ENCODE data around the gene HNRNPUL1. TPM values are rescaled to one million over a fixed set of nuclear protein-coding genes. Genes with fewer than 3 reads are reported as not detected.
A peak's percentile ranks its signal among the peaks of the same experiment; 100 is the strongest.

The HNRNPUL1 gene
- total and polyA plus RNA-seq, 10 of the 15 experiments (the other 5 are each of a cell fraction or from before 2014, with no cell fraction given), result 11.1 to 276 (median 117) TPM

- no peak for TF ChIP-seq TCF12 (IDR thresholded peaks at IDR 0.05; ENCODE audit: low read depth, low read length)
- TF ChIP-seq EGR1 (IDR thresholded peaks at IDR 0.05; ENCODE audit: borderline replicate concordance in 1 of 2, low read depth in 2 of 2, low read length in 2 of 2), result no peak
- no peak for TF ChIP-seq GATAD2B (conservative IDR thresholded peaks at IDR 0.05; ENCODE audit: low read depth)
- no peak for TF ChIP-seq ATF7 (IDR thresholded peaks at IDR 0.05; ENCODE audit: low read depth)
- no peak for TF ChIP-seq TCF3 (IDR thresholded peaks at IDR 0.05; ENCODE audit: borderline replicate concordance, insufficient read depth, low read depth, low read length)
- no peak for TF ChIP-seq STAT3 (IDR thresholded peaks at IDR 0.05; ENCODE audit: low read depth, low read length)
- no TSS peak for BruUV-seq (replicated peaks)
- Histone ChIP-seq H3K27ac (ENCODE audit: control insufficient read depth, insufficient read depth) (no peak overlapping the region), H3K9me3 (replicated peaks; ENCODE audit: control insufficient read depth, insufficient read depth, low read length) (no peaks in the 10 kb centered on the region), H3K27me3 (replicated peaks in 1 of 2; ENCODE audit: control insufficient read depth in 2 of 2, insufficient read depth in 2 of 2, low read length in 1 of 2) (peaks cover 0 to 4% of the 10 kb centered on the region in 2 experiments; a peak in 2 of 4 replicates), H3K4me1 (ENCODE audit: control insufficient read depth, insufficient read depth, low read length) (no peaks in the 10 kb centered on the region), H3K4me3 (no peak overlapping the region), H2AFZ (ENCODE audit: control insufficient read depth, low read depth, low read length) (no peak overlapping the region), H3K4me2 (ENCODE audit: control insufficient read depth, insufficient read depth) (no peak overlapping the region), H3K36me3 (ENCODE audit: control insufficient read depth in 2 of 2, insufficient read depth in 2 of 2, low read length in 1 of 2) (no peaks in the 10 kb centered on the region), H3K9ac (ENCODE audit: control insufficient read depth, insufficient read depth, low read length) (no peak overlapping the region), H3K79me2 (ENCODE audit: control insufficient read depth, insufficient read depth, low read length) (no peaks in the 10 kb centered on the region), H4K20me1 (ENCODE audit: control insufficient read depth, insufficient read depth) (no peaks in the 10 kb centered on the region)
- FAIRE-seq (no peak), DNase-seq (ENCODE audit: low read depth, low spot score) (no peak), ATAC-seq (no peak)
- POLR2A ChIA-PET, result no interaction called here
- in situ Hi-C loops (cut with MboI) (no loop called here), intact Hi-C loops (cut with micrococcal nuclease; ENCODE audit: unreplicated experiment) (no loop called here)
- SMC1A ChIA-PET (ENCODE audit: uncharacterized antibody, unreplicated experiment), result no interaction called here
- WGBS (ENCODE audit: insufficient coverage, insufficient replicate concordance, low lambda C conversion rate, missing lambda C conversion rate), result 22% methylated on average over 15 of the region's 16 CpGs
- RAD21 ChIA-PET (ENCODE audit: unreplicated experiment), result no interaction called here
- CTCF ChIA-PET, result no interaction called here
Observed at GRCh38 chr19:41219924-41220567, 44.1 kb upstream of the HNRNPUL1 start.

DNA sequence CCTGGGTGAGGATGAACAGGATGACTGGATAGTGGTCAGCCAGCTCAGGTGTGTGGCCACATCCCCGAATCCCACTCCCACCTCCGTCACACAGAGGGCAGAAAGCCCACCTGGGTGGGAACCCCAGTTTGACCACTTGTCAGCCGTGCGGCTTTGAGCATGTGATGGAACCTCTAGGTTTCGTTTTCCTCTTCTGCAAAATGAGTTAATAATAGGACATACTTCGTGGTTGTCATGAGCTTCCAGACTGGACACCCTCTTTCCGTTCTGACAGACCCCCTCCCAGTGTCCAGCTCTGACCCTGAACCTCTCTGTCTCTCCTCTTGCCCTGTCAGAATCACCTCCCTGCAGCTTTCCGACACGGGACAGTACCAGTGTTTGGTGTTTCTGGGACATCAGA is 43.4 kb upstream of the HNRNPUL1 start:
- Histone ChIP-seq H2AFZ (ENCODE audit: control insufficient read depth, low read depth, low read length) (no peak overlapping the region), H3K79me2 (ENCODE audit: control insufficient read depth, insufficient read depth, low read length) (no peaks in the 10 kb centered on the region), H3K9me3 (replicated peaks; ENCODE audit: control insufficient read depth, insufficient read depth, low read length) (no peaks in the 10 kb centered on the region), H3K4me2 (ENCODE audit: control insufficient read depth, insufficient read depth) (no peak overlapping the region), H3K9ac (ENCODE audit: control insufficient read depth, insufficient read depth, low read length) (no peak overlapping the region), H4K20me1 (ENCODE audit: control insufficient read depth, insufficient read depth) (no peaks in the 10 kb centered on the region), H3K27ac (ENCODE audit: control insufficient read depth, insufficient read depth) (no peak overlapping the region), H3K36me3 (ENCODE audit: control insufficient read depth in 2 of 2, insufficient read depth in 2 of 2, low read length in 1 of 2) (no peaks in the 10 kb centered on the region), H3K4me3 (no peak overlapping the region), H3K4me1 (ENCODE audit: control insufficient read depth, insufficient read depth, low read length) (no peaks in the 10 kb centered on the region), H3K27me3 (replicated peaks in 1 of 2; ENCODE audit: control insufficient read depth in 2 of 2, insufficient read depth in 2 of 2, low read length in 1 of 2) (peaks cover 0 to 4% of the 10 kb centered on the region in 2 experiments; a peak in 2 of 4 replicates)
- RAD21 ChIA-PET (ENCODE audit: unreplicated experiment), result interaction anchor here (0.7 kb wide), 1 partner anchor 241 kb away, joined by 3 read pairs; no protein-coding TSS in a partner anchor
- SMC1A ChIA-PET (ENCODE audit: uncharacterized antibody, unreplicated experiment), result no interaction called here
- CTCF ChIA-PET, result interaction anchor here (1.3 kb wide), 1 partner anchor 16 kb away, joined by 4 read pairs; no protein-coding TSS in a partner anchor
- ATAC-seq, result no peak
- no peak for FAIRE-seq
- no peak for DNase-seq (ENCODE audit: low read depth, low spot score)
- no TSS peak for BruUV-seq (replicated peaks)
- no peak for TF ChIP-seq SMC3 (IDR thresholded peaks at IDR 0.05; ENCODE audit: borderline replicate concordance, low read length)
- peak in 1 of 2 experiments; percentile 21; a peak in 1 of 4 replicates for TF ChIP-seq BHLHE40 (IDR thresholded peaks at IDR 0.05; ENCODE audit: borderline replicate concordance in 1 of 2, low read depth in 2 of 2, low read length in 1 of 2)
- intact Hi-C loops (cut with micrococcal nuclease; ENCODE audit: unreplicated experiment) (no loop called here), in situ Hi-C loops (cut with MboI) (no loop called here)
- 23% methylated on average over 9 of the region's 9 CpGs for WGBS (ENCODE audit: insufficient coverage, insufficient replicate concordance, low lambda C conversion rate, missing lambda C conversion rate)
- POLR2A ChIA-PET, result no interaction called here
